NT2/D1 (cell line): Measurements from ENCODE around the gene WRAP53.

Experiments used
- SUZ12 ChIP-seq: IDR thresholded peaks from 2 replicates; pipeline ENCODE4 v1.6.1; 2011; ENCODE audit not compliant: insufficient read length, insufficient read depth; ENCODE audit errors: extremely low read depth
- YY1 ChIP-seq: IDR thresholded peaks from 2 replicates; pipeline ENCODE4 v1.6.1; 2011; ENCODE audit not compliant: insufficient read length, insufficient read depth
- ZNF274 ChIP-seq: IDR thresholded peaks from 2 replicates; pipeline ENCODE4 v1.6.1; 2011; ENCODE audit warnings: mild to moderate bottlenecking, low read depth, low read length

GRCh38 chr17:7720125-7720524, 31.8 kb downstream of the WRAP53 start:
- TF ChIP-seq YY1 (no peak), SUZ12 (no peak), ZNF274 (no peak)
